ENCODE measurements around the gene MRPS27.
"Not testable (repeated sequence)": the region's sequence is repeated elsewhere in the genome, so short reads cannot be mapped to it uniquely, and the experiment has no call there.

The MRPS27 gene

DNA sequence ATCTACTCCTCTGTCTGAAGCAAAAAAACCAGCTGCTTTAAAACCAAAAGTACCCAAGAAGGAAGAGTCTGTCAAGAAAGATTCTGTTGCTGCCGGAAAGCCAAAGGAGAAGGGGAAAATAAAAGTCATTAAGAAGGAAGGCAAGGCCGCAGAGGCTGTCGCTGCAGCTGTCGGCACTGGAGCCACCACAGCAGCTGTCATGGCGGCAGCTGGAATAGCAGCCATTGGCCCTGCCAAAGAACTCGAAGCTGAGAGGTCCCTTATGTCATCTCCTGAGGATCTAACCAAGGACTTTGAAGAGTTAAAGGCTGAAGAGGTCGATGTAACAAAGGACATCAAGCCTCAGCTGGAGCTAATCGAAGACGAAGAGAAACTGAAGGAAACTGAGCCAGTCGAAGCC, 124.5 kb downstream of the MRPS27 start:
- no peak for DNase-seq

DNA sequence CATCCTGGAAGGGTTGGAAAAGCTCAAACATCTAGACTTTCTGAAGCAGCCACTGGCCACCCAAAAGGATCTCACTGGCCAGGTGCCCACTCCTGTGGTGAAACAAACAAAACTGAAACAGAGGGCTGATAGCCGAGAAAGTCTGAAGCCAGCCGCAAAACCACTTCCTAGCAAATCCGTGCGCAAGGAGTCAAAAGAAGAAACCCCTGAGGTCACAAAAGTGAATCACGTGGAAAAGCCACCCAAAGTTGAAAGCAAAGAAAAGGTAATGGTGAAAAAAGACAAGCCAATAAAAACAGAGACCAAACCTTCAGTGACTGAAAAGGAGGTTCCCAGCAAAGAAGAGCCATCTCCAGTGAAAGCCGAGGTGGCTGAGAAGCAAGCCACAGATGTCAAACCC, 125.2 kb downstream of the MRPS27 start:
- DNase-seq: no peak

DNA sequence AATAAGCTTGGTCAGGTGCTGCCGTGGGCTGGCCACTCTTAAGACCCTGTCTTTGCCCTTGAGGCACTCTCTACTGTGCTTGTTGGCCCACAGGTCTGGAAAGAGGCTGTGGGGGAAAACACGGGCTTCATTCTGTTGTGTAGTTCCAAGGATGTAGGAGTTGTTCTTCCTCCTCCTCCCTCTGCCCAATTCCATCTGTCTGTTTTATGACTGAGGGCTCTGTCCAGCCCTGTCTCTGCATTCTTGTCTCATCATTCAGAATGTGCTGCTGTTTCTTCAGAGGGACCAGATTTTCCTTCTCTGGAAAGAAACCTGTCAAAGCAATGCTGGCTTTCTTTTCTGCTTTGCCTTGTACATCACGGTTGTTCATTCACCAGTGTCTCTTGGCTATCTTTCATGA, 128.6 kb downstream of the MRPS27 start:
- DNase-seq: no peak

DNA sequence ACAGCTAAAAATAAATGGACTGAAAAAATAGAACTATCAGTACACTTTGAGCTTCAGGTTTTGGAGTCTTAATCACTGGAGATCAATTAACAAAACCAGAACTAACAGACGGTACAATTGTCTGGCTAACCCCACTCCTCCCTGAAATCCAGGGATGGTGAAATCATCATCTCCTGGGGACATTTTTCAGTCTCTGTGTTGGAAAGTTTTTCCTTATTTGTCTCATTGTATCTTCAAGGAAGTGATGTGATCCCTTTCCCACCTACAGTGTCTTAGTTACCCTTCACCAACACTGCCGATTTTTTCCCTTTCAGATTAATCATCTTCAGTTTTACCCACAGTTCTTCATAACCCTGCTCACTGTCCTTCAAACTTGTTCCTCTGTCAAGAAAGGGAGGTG, 130.9 kb downstream of the MRPS27 start:
- DNase-seq: no peak

DNA sequence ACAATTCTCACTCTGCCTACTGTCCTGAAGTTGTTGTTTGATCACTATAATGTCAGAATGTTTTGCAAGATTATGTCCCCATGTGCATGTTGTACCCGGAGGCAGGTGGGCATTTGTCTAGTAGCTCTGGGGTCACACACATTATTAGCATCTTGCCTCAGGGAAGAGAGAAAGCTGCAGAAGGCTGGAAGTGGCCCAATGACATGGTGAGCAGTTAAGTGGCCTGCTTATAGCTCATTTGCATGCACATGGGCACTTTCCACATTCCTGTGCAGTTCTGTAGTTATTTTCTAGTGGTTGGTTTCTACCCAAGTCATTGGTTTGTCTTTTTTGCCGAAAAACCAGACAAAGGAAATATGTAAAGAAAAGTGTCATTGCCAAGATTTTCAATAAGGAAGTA, 131.9 kb downstream of the MRPS27 start:
- DNase-seq: no peak

DNA sequence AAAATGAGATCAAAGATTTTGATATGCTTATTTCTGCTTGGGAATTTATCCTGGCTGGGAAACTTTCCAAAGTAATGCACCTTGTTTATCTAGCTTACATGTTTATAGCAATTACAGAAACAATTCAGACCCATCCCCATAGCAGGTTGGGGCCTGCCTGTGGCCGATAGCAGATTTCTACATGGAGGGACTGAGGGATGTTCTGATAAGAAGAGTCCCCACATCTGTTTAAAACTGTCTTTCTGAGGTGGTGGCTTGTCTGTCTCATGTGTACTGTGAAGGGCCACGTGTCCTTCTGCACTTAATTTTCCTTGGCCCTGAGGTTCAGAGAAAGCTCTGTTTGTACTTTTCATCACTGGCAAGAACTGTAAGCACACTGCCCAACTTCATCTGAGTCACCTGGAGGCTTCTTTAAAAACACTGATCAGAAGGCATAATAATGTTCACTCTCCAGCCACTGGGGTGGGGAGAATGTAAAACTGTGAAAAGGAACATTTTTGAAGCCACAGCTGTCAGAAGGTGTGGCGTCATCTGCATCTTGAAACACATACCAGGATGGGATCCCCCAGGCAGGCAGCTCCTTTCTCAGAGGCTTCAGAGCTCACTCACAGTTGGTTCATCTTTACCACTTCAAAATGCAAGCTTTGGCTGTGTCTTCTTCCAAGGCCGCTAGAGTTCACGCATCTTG, 132.5 kb downstream of the MRPS27 start:
- no peak for DNase-seq

DNA sequence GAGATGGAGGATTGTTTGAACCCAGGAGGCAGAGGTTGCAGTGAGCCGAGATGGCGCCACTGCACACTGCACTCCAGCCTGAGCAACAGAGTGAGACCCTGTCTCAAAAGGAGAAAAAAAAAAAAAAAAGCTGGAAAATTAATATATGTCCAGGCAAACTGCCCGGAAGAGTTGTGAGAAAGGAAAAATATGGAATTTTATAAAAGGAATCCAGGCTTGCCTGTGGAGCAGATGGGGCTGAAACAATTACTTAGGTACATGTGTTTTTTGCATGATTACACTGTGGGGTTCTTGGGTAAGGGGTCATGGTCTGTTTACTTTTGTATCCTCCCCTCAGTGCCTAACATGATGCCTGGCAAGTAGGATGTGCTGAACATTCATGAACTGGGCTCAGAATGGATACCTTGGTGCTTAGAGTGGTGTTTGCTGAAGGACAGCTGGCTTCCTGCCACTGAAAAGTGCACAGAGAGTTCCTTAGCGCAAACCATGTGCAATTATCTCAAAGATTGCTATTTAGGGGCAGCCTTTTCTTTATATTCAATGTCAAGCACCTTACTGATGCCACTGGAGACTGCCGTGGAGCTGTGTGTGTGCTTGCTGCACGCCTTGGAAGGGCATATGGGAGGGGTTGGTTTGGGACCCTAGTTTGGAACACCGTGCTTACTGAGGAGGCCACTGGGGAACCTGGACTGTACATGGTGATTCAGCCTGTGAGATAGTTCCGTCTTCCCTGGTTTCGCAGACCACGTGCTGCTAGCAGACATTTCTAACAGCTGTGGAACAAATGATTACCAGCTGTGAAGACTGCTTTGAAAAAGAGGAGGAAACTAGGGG, 134.3 kb downstream of the MRPS27 start:
- DNase-seq: no peak

DNA sequence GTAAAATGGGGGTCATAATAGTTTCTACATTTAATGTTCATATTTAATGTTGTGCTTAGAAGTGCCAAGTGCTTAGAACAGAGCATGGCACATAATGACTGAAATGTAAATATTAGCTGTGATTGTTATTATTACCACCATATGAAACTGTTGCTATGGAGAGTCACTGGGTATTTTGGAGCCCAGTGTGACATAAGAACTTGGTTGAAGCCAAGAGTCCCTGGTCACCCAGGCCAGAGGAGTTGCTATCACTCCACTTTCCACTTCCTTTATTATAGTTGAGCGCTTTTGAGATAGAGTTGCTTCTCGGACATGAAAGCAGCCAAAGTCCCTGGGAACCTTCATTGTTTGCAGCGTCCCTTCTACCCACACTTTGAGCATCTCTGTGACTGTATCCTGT, 135.6 kb downstream of the MRPS27 start:
- DNase-seq: no peak

DNA sequence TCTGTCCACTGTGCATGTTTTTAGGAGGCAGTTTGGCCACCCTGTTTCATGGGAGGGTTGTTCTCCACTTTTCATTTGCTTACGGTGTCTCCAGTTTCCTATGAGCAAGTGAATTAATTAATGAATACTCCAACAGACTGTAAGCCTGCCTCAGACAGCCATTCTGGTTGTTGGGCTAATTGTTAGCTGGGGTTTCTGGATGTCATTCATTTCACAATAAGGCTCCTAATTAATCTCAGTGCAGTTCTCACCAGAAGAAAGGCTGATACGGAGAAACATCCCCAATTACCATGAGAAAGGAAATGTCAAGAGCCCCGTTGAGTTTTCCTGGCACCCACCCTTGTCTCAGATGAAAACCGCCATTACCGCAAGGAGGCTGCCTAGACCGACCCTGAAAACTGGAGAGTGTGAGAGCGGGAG, 136.9 kb downstream of the MRPS27 start:
- no peak for DNase-seq

DNA sequence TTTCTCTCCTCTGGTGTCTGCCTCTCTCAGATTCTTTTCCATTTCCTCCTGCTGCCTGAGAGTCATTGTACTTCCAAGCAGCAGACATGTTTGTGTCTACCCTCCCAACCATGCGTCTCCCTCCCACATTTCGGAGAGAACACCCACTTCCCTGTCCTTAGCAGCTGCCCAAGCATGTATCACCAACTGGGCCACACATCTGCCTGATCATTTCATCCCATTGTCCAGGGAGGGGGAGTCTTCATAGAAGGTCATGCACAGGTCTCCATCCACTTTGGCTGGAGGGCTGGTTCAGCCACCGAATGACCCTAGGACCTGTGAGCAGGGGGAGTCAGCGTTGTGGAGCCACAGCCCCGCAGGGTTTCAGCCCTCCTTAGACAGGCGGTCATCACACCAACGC, 137.4 kb downstream of the MRPS27 start:
- no peak for DNase-seq

DNA sequence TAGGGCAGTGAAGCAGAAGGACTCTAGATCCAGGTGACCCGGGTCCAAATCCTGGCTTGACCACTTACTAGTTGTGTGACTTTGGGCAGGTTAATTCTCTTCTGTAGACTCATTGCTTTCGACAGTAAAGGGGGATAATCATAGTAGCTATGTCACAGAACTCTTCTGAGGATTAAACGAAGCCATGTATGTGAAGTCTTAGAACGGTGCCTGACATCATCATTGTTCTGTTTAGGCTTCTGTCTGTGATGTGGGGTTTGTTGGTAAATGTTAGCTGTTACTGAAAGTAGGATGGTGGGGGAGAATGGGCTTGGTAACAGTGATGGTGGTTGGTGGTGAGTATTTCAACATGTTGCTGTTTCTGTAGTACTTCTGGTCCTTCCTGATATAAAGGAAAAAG, 139.1 kb downstream of the MRPS27 start:
- no peak for DNase-seq

DNA sequence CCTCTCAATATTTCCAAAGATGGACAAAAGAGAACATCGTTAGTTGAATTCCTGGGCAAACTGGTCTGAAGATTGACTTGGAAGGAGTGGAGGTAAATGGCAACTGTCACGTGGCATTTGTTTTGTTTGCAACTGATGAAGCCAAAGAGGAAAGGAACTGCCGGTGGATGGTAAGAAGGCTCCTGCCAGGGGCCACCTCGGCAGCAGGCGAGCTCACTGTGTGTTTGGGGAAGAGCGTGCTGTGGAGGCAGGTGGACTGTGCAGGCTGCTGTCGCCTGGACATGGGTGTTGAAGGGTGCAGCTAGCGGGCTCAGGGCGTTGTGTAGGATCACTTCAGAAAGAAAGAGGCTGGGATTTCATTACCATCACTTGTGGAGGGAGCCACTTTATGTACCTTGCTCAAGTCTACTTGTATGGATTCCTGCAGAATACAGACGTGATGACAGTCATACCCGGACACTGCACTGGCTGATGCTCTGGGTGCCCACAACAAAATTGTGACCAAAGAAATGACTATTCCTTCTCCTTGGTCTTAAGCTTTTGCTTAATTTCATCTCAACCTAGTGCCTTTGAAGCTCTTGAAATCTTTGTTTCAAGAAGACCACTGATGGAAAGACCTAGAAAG, 140.1 kb downstream of the MRPS27 start:
- DNase-seq: no peak

DNA sequence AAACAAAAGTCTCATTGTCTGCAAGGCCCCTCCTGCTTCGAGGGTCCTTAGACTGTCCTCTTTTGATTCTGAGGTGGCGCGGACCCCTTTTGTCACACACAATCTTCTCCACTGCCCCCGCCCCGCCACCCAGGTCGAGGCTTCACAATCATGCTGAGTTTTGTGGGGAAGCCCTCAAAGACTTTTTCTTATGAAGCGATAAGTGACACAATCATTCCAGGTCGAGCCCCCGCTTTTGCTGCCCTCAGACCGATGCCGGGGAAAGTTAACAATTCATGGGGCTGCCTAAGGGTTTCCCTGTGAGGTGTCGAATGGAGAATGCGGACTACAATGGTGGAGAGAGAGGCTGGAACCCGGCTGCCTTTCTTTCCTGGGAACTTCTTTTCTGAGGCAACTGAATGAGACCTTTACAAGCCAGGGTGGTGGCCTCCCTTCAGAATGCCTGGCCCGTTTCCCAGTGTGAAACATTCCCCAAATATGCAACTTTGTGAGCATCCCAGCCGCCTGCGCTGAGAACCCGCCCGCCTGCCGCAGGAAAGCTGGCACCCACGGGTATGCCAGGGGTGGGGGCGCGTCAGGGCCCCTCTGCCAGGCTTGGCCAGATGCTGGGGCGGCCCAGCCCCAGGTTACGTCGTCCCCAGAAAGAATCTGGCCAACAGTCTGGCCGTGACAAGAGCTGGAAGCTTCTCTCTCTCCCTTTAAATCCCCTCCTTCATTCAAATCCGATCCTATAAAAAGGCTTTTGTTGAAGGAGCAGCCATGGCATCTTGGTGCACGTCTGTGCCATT, 140.8 kb downstream of the MRPS27 start:
- no peak for DNase-seq

DNA sequence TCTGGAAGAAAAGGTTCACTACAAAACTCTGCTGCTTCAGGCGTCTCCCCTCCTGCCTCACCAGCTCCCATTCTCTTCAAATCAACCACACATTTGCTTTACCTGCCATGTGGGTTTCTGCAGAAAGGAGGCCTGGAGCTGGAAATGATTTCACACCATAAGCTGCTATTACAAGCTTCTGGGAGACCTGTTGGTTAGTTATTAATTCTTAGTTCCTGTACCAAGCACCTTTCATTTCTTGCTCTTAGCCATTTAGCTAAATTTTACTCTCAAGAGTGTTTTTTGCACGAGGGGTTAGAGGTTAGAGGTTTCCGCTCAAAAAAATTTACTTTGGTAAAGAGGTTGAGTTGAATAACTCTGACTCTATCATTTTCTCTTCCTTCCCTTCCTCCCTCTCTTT, 142.5 kb downstream of the MRPS27 start:
- DNase-seq: no peak

DNA sequence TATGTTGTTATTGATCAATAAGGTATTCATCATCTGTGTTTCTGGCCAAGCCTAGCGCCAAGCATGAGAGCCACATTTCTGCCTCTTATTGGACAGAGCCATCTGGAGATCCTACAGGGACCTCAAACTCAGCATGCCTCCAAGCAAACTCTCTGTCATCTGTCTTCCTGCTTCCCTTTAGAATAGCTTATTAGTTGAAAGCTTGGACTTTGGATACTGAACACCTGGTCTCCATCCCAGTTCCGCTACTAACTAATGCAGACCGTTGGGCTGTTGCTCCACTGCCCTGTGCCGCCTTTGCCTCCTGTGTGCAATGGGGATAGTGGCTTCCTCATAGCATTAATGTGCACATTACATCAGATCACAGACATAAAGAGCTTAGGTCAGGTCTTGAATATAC, 147.3 kb downstream of the MRPS27 start:
- no peak for DNase-seq

DNA sequence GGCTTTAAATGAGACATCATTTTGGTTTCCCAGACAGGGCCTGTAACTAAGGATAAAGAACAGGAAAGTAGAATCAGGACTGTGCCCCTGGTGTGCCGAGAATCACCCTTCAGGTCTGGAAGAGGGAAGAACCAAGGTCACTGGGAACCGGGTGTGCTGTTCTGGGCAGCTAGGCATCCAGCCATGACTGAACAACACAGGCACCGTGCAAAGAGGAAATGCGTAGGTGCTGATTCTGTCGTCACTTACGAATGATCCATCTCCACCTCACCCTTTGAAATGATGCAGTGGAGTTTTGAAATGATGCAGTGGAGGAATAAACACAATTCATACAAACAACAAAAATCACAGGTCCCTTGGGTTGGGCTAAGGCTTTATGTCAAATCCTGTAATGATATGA, 148.4 kb downstream of the MRPS27 start:
- no peak for DNase-seq

DNA sequence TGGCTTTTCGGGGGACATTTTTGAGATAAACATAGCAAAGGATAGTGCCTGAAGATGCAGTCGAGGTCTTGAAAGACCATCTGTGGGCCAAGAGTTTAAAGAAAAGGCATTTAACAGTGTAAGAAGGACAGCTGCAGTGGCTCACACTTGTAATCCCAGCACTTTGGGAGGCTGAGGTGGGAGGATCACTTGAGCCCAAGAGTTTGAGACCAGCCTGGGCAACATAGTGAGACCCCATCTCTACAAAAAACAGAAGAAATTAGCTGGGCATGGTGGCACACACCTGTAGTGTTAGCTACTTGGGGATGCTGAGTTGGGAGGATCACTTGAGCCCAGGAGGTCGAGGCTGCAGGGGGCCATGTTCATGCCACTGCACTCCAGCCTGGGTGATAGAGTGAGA, 148.9 kb downstream of the MRPS27 start:
- not testable (repeated sequence) for DNase-seq

DNA sequence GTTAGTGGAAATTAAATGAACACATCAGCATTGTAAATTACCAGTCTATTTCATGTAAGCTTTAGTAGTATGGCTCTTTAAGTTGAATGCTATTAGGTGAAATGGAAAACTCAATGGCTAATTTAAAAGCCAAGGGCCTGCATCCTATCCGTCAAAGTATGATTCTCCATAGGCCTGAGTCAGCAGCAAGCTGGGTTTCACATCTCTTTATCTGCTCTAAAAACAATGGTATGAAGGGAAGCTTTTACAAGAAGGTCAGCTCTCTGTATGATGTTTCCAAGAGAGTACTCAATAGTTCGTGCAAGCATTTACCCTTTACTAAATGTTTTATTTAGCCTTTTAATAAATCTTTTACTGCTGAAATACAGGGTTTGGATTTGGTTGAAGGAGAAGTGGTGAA, 149.9 kb downstream of the MRPS27 start:
- DNase-seq: no peak

Measured in CD4-positive, alpha-beta T cell treated with Interleukin-6 for 4 hours (primary cell).